OCI-LY1 (cell line): ENCODE data around the gene SLC35F6.

Source experiments
- H2AFZ ChIP-seq: fragments of 200-600 bp; sonication (generic), shearing (Covaris generic); 2 replicates; pipeline ENCODE4 v1.6.0; 2014; ENCODE audit warnings: antibody characterized with exemption, mild to moderate bottlenecking, low read length
- H3F3A ChIP-seq: fragments of 200-600 bp; sonication (generic), shearing (Covaris generic); 2 replicates; pipeline ENCODE4 v1.6.0; 2014; ENCODE audit warnings: mild to moderate bottlenecking, antibody characterized with exemption, low read length, moderate library complexity; ENCODE audit not compliant: insufficient read depth
- H3K27ac ChIP-seq: fragments of 200-600 bp; sonication (generic); 2 replicates; pipeline ENCODE4 v1.5.1; 2014; ENCODE audit warnings: low read length, mixed run types, mild to moderate bottlenecking, low read depth; ENCODE audit not compliant: poor library complexity, severe bottlenecking
- H3K27me3 ChIP-seq: fragments of 200-600 bp; sonication (generic); 2 replicates; pipeline ENCODE4 v1.6.0; 2014; ENCODE audit warnings: antibody characterized with exemption, mild to moderate bottlenecking, low read length, moderate library complexity; ENCODE audit not compliant: insufficient read depth
- H3K36me3 ChIP-seq: fragments of 200-600 bp; sonication (generic); 2 replicates; pipeline ENCODE4 v1.6.1; 2014; ENCODE audit warnings: mild to moderate bottlenecking, antibody characterized with exemption, low read length, moderate library complexity, mixed read lengths; ENCODE audit not compliant: insufficient read depth
- H3K4me1 ChIP-seq: fragments of 200-600 bp; sonication (generic); 2 replicates; pipeline ENCODE4 v1.5.1; 2014; ENCODE audit warnings: mild to moderate bottlenecking, low read length, moderate library complexity; ENCODE audit not compliant: insufficient read depth, severe bottlenecking
- H3K4me2 ChIP-seq: fragments of 200-600 bp; sonication (generic), shearing (Covaris generic); 2 replicates; pipeline ENCODE4 v1.6.1; 2014; ENCODE audit warnings: low read length
- H3K4me3 ChIP-seq: fragments of 200-600 bp; sonication (generic); 2 replicates; pipeline ENCODE4 v1.5.1; 2014; ENCODE audit warnings: low read length, low read depth, mild to moderate bottlenecking, mixed read lengths; ENCODE audit not compliant: poor library complexity, severe bottlenecking
- H3K79me2 ChIP-seq: fragments of 200-600 bp; shearing (Covaris generic); 2 replicates; pipeline ENCODE4 v1.6.1; 2016; ENCODE audit warnings: mixed run types, low read length, mixed read lengths; ENCODE audit not compliant: insufficient read depth
- H3K9ac ChIP-seq: fragments of 200-600 bp; sonication (generic), shearing (Covaris generic); 2 replicates; pipeline ENCODE4 v1.6.1; 2014; ENCODE audit warnings: mild to moderate bottlenecking, low read length, mixed read lengths
- H3K9me2 ChIP-seq: fragments of 200-600 bp; sonication (generic), shearing (Covaris generic); 2 replicates; pipeline ENCODE4 v1.6.1; 2014; ENCODE audit warnings: low read depth, mild to moderate bottlenecking, low read length, mixed read lengths
- H3K9me3 ChIP-seq: fragments of 200-600 bp; shearing (Covaris generic); 2 replicates; pipeline ENCODE4 v1.6.1; 2014; ENCODE audit warnings: low read length, mixed read lengths
- H4K20me1 ChIP-seq: fragments of 200-600 bp; sonication (generic), shearing (Covaris generic); 2 replicates; pipeline ENCODE4 v1.6.0; 2016; ENCODE audit warnings: mild to moderate bottlenecking, low read length; ENCODE audit not compliant: insufficient read depth
- EZH2 ChIP-seq: fragments of 200-600 bp; sonication (generic), shearing (Covaris generic); IDR thresholded peaks from 2 replicates; pipeline ENCODE4 v1.8.0; 2017; ENCODE audit warnings: borderline replicate concordance, mixed run types, mild to moderate bottlenecking, antibody characterized with exemption, low read length, moderate library complexity, mixed read lengths
- TF ChIP-seq, protein P1 (sequence below): fragments of 200-600 bp; sonication (generic), shearing (Covaris generic); IDR thresholded peaks from 2 replicates; pipeline ENCODE4 v1.5.1; 2017; ENCODE audit warnings: mild to moderate bottlenecking, antibody characterized with exemption, low read length, moderate library complexity, mixed read lengths

SLC35F6 gene

DNA sequence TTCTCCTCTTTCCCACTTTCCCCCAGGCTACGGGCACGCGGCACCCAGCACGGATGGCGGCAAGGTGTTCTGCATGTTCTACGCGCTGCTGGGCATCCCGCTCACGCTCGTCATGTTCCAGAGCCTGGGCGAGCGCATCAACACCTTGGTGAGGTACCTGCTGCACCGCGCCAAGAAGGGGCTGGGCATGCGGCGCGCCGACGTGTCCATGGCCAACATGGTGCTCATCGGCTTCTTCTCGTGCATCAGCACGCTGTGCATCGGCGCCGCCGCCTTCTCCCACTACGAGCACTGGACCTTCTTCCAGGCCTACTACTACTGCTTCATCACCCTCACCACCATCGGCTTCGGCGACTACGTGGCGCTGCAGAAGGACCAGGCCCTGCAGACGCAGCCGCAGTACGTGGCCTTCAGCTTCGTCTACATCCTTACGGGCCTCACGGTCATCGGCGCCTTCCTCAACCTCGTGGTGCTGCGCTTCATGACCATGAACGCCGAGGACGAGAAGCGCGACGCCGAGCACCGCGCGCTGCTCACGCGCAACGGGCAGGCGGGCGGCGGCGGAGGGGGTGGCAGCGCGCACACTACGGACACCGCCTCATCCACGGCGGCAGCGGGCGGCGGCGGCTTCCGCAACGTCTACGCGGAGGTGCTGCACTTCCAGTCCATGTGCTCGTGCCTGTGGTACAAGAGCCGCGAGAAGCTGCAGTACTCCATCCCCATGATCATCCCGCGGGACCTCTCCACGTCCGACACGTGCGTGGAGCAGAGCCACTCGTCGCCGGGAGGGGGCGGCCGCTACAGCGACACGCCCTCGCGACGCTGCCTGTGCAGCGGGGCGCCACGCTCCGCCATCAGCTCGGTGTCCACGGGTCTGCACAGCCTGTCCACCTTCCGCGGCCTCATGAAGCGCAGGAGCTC lies 36.2 kb upstream of the SLC35F6 start:
- H3K9ac ChIP-seq = no peak overlapping the region
- no peaks in the 10 kb centered on the region for H3K79me2 ChIP-seq
- no peaks in the 10 kb centered on the region for H3F3A ChIP-seq
- H3K4me1 ChIP-seq = no peaks in the 10 kb centered on the region
- TF ChIP-seq, protein P1, sequence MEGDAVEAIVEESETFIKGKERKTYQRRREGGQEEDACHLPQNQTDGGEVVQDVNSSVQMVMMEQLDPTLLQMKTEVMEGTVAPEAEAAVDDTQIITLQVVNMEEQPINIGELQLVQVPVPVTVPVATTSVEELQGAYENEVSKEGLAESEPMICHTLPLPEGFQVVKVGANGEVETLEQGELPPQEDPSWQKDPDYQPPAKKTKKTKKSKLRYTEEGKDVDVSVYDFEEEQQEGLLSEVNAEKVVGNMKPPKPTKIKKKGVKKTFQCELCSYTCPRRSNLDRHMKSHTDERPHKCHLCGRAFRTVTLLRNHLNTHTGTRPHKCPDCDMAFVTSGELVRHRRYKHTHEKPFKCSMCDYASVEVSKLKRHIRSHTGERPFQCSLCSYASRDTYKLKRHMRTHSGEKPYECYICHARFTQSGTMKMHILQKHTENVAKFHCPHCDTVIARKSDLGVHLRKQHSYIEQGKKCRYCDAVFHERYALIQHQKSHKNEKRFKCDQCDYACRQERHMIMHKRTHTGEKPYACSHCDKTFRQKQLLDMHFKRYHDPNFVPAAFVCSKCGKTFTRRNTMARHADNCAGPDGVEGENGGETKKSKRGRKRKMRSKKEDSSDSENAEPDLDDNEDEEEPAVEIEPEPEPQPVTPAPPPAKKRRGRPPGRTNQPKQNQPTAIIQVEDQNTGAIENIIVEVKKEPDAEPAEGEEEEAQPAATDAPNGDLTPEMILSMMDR = no peak
- no peak for TF ChIP-seq EZH2
- no peak overlapping the region for H3K4me2 ChIP-seq
- H3K9me3 ChIP-seq = no peaks in the 10 kb centered on the region
- no peaks in the 10 kb centered on the region for H3K36me3 ChIP-seq
- H3K27me3 ChIP-seq = no peaks in the 10 kb centered on the region
- no peaks in the 10 kb centered on the region for H3K9me2 ChIP-seq
- no peak overlapping the region for H3K27ac ChIP-seq
- H4K20me1 ChIP-seq = no peaks in the 10 kb centered on the region
- H3K4me3 ChIP-seq = no peak overlapping the region
- no peak overlapping the region for H2AFZ ChIP-seq

GRCh38 chr2:26729311-26729710 lies 34.8 kb upstream of the SLC35F6 start:
- H3K27me3 ChIP-seq = no peaks in the 10 kb centered on the region

DNA sequence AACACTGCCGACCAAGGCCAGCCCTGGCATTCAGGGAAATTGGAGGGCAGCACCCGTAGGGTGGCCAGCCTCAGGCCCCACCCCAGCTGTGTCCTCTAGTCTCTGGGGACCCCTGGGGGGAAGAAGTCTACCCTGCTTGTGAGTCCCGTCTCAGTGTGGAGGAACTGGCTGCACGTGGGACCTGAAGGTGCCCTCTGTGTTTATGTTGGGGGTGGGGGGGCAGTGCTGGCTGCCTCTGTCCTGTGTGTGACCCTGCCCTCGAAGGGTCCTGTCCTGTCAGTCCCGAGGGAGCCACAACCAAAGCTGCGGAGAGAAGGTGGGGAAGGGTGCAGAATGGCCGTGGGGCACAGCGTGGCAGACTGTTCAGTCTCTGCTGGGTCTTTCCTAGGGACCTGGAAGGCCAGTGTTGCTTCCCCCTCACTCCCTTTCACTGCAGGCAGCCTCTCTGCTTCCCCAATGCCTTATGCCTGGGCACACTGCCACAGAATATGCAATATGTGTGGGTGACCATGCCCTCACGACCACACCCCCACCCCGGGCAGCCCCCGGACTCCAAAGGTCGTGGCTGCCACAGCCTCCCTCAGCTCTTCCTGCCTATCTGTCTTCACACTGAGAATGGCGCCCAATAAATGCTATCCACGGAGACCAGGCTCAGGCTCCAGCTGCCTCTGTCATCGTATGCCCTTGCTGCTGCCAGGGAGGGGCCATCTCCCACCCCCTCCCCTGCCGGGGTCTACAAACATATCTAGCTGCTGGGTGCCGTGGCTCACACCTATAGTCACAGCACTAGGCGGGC lies 33.3 kb upstream of the SLC35F6 start:
- Histone ChIP-seq H2AFZ (no peak overlapping the region), H3K79me2 (no peaks in the 10 kb centered on the region), H3F3A (no peaks in the 10 kb centered on the region), H3K27ac (no peak overlapping the region), H3K27me3 (no peaks in the 10 kb centered on the region), H3K4me3 (no peak overlapping the region), H3K36me3 (no peaks in the 10 kb centered on the region), H3K9ac (no peak overlapping the region), H3K9me3 (no peaks in the 10 kb centered on the region), H4K20me1 (no peaks in the 10 kb centered on the region), H3K4me1 (no peaks in the 10 kb centered on the region), H3K9me2 (no peaks in the 10 kb centered on the region), H3K4me2 (no peak overlapping the region)
- TF ChIP-seq EZH2 = no peak
- TF ChIP-seq, protein P1 = no peak

More at GRCh38 chr2:26729311-26729710, 34.8 kb upstream of the SLC35F6 start:
- Histone ChIP-seq H3F3A (no peaks in the 10 kb centered on the region), H3K79me2 (no peaks in the 10 kb centered on the region), H2AFZ (no peak overlapping the region), H3K4me3 (no peak overlapping the region), H3K4me2 (no peak overlapping the region), H3K4me1 (no peaks in the 10 kb centered on the region), H4K20me1 (no peaks in the 10 kb centered on the region), H3K9ac (no peak overlapping the region), H3K27ac (no peak overlapping the region), H3K36me3 (no peaks in the 10 kb centered on the region), H3K9me3 (no peaks in the 10 kb centered on the region), H3K9me2 (no peaks in the 10 kb centered on the region)
- no peak for TF ChIP-seq EZH2
- TF ChIP-seq, protein P1 = no peak
